Stimulated activated CD4-positive, alpha-beta T cell treated with anti-CD3 and anti-CD28 coated beads, TNF-alpha, amount 100 ng/mL, for 48 hours (primary cell): ENCODE data around the gene SUPT20HL1.

Experiments
- DNase-seq, 3 donors: peaks; one replicate each; pipeline ENCODE4 v3.0.0-alpha.2; 2020; ENCODE audit warnings: low read depth in 3 of 3

SUPT20HL1 gene

GRCh38 chrX:24396236-24396930, 35.9 kb downstream of the SUPT20HL1 start:
- DNase-seq: no peak

GRCh38 chrX:24396931-24397279, 36.5 kb downstream of the SUPT20HL1 start:
- DNase-seq: no peak

GRCh38 chrX:24398766-24399165, 38.3 kb downstream of the SUPT20HL1 start:
- no peak for DNase-seq

GRCh38 chrX:24399550-24399949, 39.1 kb downstream of the SUPT20HL1 start:
- no peak for DNase-seq

GRCh38 chrX:24405959-24406358, 45.5 kb downstream of the SUPT20HL1 start:
- no peak for DNase-seq
